ENCODE results near the gene CACNA1C.
"Not testable (repeated sequence)": the region's sequence is repeated elsewhere in the genome, so short reads cannot be mapped to it uniquely, and the experiment has no call there.

The CACNA1C gene

GRCh38 chr12:2113119-2113912 lies 60.5 kb downstream of the CACNA1C start:
- DNase-seq, result no peak

- DNase-seq, result no peak
Observed at GRCh38 chr12:2114071-2114470, 61.3 kb downstream of the CACNA1C start.

- no peak for DNase-seq
Observed at GRCh38 chr12:2115101-2115845, 62.5 kb downstream of the CACNA1C start.

GRCh38 chr12:2117541-2117940 lies 64.8 kb downstream of the CACNA1C start:
- no peak for DNase-seq

GRCh38 chr12:2118061-2118460 lies 65.3 kb downstream of the CACNA1C start:
- DNase-seq, result no peak

- DNase-seq, result no peak
Observed at GRCh38 chr12:2118481-2119255, 65.9 kb downstream of the CACNA1C start.

- DNase-seq, result no peak
Observed at GRCh38 chr12:2119266-2119665, 66.5 kb downstream of the CACNA1C start.

GRCh38 chr12:2120982-2121758 lies 68.4 kb downstream of the CACNA1C start:
- no peak for DNase-seq

GRCh38 chr12:2124466-2125023 lies 71.8 kb downstream of the CACNA1C start:
- DNase-seq, result no peak

- DNase-seq, result no peak
Observed at GRCh38 chr12:2125651-2126522, 73.1 kb downstream of the CACNA1C start.

GRCh38 chr12:2126676-2127406 lies 74.1 kb downstream of the CACNA1C start:
- no peak for DNase-seq

GRCh38 chr12:2129076-2129475 lies 76.3 kb downstream of the CACNA1C start:
- DNase-seq, result no peak

GRCh38 chr12:2135661-2136418 lies 83.1 kb downstream of the CACNA1C start:
- not testable (repeated sequence) for DNase-seq

- no peak for DNase-seq
Observed at GRCh38 chr12:2136901-2137300, 84.1 kb downstream of the CACNA1C start.

GRCh38 chr12:2137711-2138110 lies 84.9 kb downstream of the CACNA1C start:
- DNase-seq, result no peak

- no peak for DNase-seq
Observed at GRCh38 chr12:2138294-2138693, 85.5 kb downstream of the CACNA1C start.

- DNase-seq, result no peak
Observed at GRCh38 chr12:2138871-2139308, 86.1 kb downstream of the CACNA1C start.

GRCh38 chr12:2139651-2140050 lies 86.9 kb downstream of the CACNA1C start:
- no peak for DNase-seq

- no peak for DNase-seq
Observed at GRCh38 chr12:2140858-2141519, 88.2 kb downstream of the CACNA1C start.
